ENCODE data around the gene RNASEH1. TPM values are rescaled to one million over a fixed set of nuclear protein-coding genes. Genes with fewer than 3 reads are reported as not detected.
A peak's percentile ranks its signal among the peaks of the same experiment; 100 is the strongest.

RNASEH1 gene
- polyA plus RNA-seq, 4 donors = 5.1 to 16.4 (median 9.6) TPM

GRCh38 chr2:3536682-3537632 lies 21.2 kb downstream of the RNASEH1 start:
- H3K36me3 ChIP-seq (ENCODE audit: control insufficient read depth in 3 of 3, insufficient read depth in 2 of 3, low read depth in 1 of 3, low read length in 3 of 3) = peaks cover 0 to 42% (median 3%) of the 10 kb centered on the region in 3 donors
- no peaks in the 10 kb centered on the region for H3K27me3 ChIP-seq (ENCODE audit: control insufficient read depth in 3 of 3, insufficient read depth in 3 of 3, low read length in 3 of 3)
- H3K9me3 ChIP-seq (ENCODE audit: control insufficient read depth in 2 of 2, insufficient read depth in 1 of 2, low read depth in 1 of 2, low read length in 1 of 2) = peaks cover 0 to 5% of the 10 kb centered on the region in 2 donors
- peaks cover 0 to 16% (median 7%) of the 10 kb centered on the region in 3 donors for H3K4me1 ChIP-seq (ENCODE audit: control insufficient read depth in 3 of 3, insufficient read depth in 2 of 3, low read depth in 1 of 3, low read length in 2 of 3)
- no peak for FAIRE-seq
- peak overlapping the region; percentile 55 to 92 (median 92) for H3K27ac ChIP-seq (ENCODE audit: low read depth in 1 of 3, low read length in 2 of 3)
- 67 to 78% (median 69%) methylated on average over 16 of the region's 16 CpGs for WGBS, 3 donors
- H3K4me3 ChIP-seq (ENCODE audit: low read depth in 1 of 3, low read length in 3 of 3) = peak overlapping the region in 1 of 3 donors; percentile 49
- DNase-seq = peak; percentile 62 to 66

- 31 to 38% (median 32%) methylated on average over 24 of the region's 24 CpGs for WGBS, 3 donors
- peak; percentile 60 to 88 for DNase-seq
- peak overlapping the region in 1 of 3 donors; percentile 49 for H3K4me3 ChIP-seq (ENCODE audit: low read depth in 1 of 3, low read length in 3 of 3)
- peaks cover 0 to 5% of the 10 kb centered on the region in 2 donors for H3K9me3 ChIP-seq (ENCODE audit: control insufficient read depth in 2 of 2, insufficient read depth in 1 of 2, low read depth in 1 of 2, low read length in 1 of 2)
- H3K27ac ChIP-seq (ENCODE audit: low read depth in 1 of 3, low read length in 2 of 3) = peak overlapping the region; percentile 55 to 92 (median 92)
- H3K4me1 ChIP-seq (ENCODE audit: control insufficient read depth in 3 of 3, insufficient read depth in 2 of 3, low read depth in 1 of 3, low read length in 2 of 3) = peaks cover 0 to 16% (median 7%) of the 10 kb centered on the region in 3 donors
- H3K27me3 ChIP-seq (ENCODE audit: control insufficient read depth in 3 of 3, insufficient read depth in 3 of 3, low read length in 3 of 3) = no peaks in the 10 kb centered on the region
- H3K36me3 ChIP-seq (ENCODE audit: control insufficient read depth in 3 of 3, insufficient read depth in 2 of 3, low read depth in 1 of 3, low read length in 3 of 3) = peaks cover 0 to 42% (median 0%) of the 10 kb centered on the region in 3 donors
- no peak for FAIRE-seq
These were observed 22.1 kb downstream of the RNASEH1 start for GRCh38 chr2:3535794-3536681.

- Histone ChIP-seq H3K27ac (ENCODE audit: low read depth in 1 of 3, low read length in 2 of 3) (peak overlapping the region in 2 of 3 donors; percentile 92), H3K36me3 (ENCODE audit: control insufficient read depth in 3 of 3, insufficient read depth in 2 of 3, low read depth in 1 of 3, low read length in 3 of 3) (peaks cover 0 to 42% (median 0%) of the 10 kb centered on the region in 3 donors), H3K9me3 (ENCODE audit: control insufficient read depth in 2 of 2, insufficient read depth in 1 of 2, low read depth in 1 of 2, low read length in 1 of 2) (peaks cover 0 to 5% of the 10 kb centered on the region in 2 donors), H3K4me1 (ENCODE audit: control insufficient read depth in 3 of 3, insufficient read depth in 2 of 3, low read depth in 1 of 3, low read length in 2 of 3) (peaks cover 0 to 16% (median 7%) of the 10 kb centered on the region in 3 donors), H3K27me3 (ENCODE audit: control insufficient read depth in 3 of 3, insufficient read depth in 3 of 3, low read length in 3 of 3) (no peaks in the 10 kb centered on the region), H3K4me3 (ENCODE audit: low read depth in 1 of 3, low read length in 3 of 3) (peak overlapping the region in 1 of 3 donors; percentile 49)
- FAIRE-seq (no peak), DNase-seq (no peak)
- 72 to 93% (median 87%) methylated on average over 5 of the region's 5 CpGs for WGBS, 3 donors
These were observed 22.7 kb downstream of the RNASEH1 start for GRCh38 chr2:3535467-3535793.

- no peak for FAIRE-seq
- 98 to 99% (median 98%) methylated on average over 24 of the region's 24 CpGs for WGBS, 3 donors
These were observed 23.8 kb downstream of the RNASEH1 start for GRCh38 chr2:3534251-3534814.

GRCh38 chr2:3533836-3534235 lies 24.3 kb downstream of the RNASEH1 start:
- 92 to 94% (median 94%) methylated on average over 6 of the region's 6 CpGs for WGBS, 3 donors
- no peak overlapping the region for H3K4me3 ChIP-seq (ENCODE audit: low read depth in 1 of 3, low read length in 3 of 3)
- no peak for DNase-seq
- H3K27me3 ChIP-seq (ENCODE audit: control insufficient read depth in 3 of 3, insufficient read depth in 3 of 3, low read length in 3 of 3) = no peaks in the 10 kb centered on the region
- H3K9me3 ChIP-seq (ENCODE audit: control insufficient read depth in 2 of 2, insufficient read depth in 1 of 2, low read depth in 1 of 2, low read length in 1 of 2) = peaks cover 0 to 5% of the 10 kb centered on the region in 2 donors
- FAIRE-seq = no peak
- peaks cover 0 to 34% (median 0%) of the 10 kb centered on the region in 3 donors for H3K36me3 ChIP-seq (ENCODE audit: control insufficient read depth in 3 of 3, insufficient read depth in 2 of 3, low read depth in 1 of 3, low read length in 3 of 3)
- peaks cover 0 to 16% (median 7%) of the 10 kb centered on the region in 3 donors for H3K4me1 ChIP-seq (ENCODE audit: control insufficient read depth in 3 of 3, insufficient read depth in 2 of 3, low read depth in 1 of 3, low read length in 2 of 3)
- no peak overlapping the region for H3K27ac ChIP-seq (ENCODE audit: low read depth in 1 of 3, low read length in 2 of 3)

More at GRCh38 chr2:3534251-3534814, 23.8 kb downstream of the RNASEH1 start:
- H3K27me3 ChIP-seq (ENCODE audit: control insufficient read depth in 3 of 3, insufficient read depth in 3 of 3, low read length in 3 of 3) = no peaks in the 10 kb centered on the region
- H3K36me3 ChIP-seq (ENCODE audit: control insufficient read depth in 3 of 3, insufficient read depth in 2 of 3, low read depth in 1 of 3, low read length in 3 of 3) = peaks cover 0 to 37% (median 0%) of the 10 kb centered on the region in 3 donors
- H3K4me3 ChIP-seq (ENCODE audit: low read depth in 1 of 3, low read length in 3 of 3) = no peak overlapping the region
- H3K27ac ChIP-seq (ENCODE audit: low read depth in 1 of 3, low read length in 2 of 3) = no peak overlapping the region
- no peak for DNase-seq
- peaks cover 0 to 16% (median 7%) of the 10 kb centered on the region in 3 donors for H3K4me1 ChIP-seq (ENCODE audit: control insufficient read depth in 3 of 3, insufficient read depth in 2 of 3, low read depth in 1 of 3, low read length in 2 of 3)
- H3K9me3 ChIP-seq (ENCODE audit: control insufficient read depth in 2 of 2, insufficient read depth in 1 of 2, low read depth in 1 of 2, low read length in 1 of 2) = peaks cover 0 to 5% of the 10 kb centered on the region in 2 donors

GRCh38 chr2:3532941-3533340 lies 25.2 kb downstream of the RNASEH1 start:
- no peak for DNase-seq
- no peak overlapping the region for H3K4me3 ChIP-seq (ENCODE audit: low read depth in 1 of 3, low read length in 3 of 3)
- 90 to 97% (median 90%) methylated on average over 12 of the region's 12 CpGs for WGBS, 3 donors
- H3K36me3 ChIP-seq (ENCODE audit: control insufficient read depth in 3 of 3, insufficient read depth in 2 of 3, low read depth in 1 of 3, low read length in 3 of 3) = peaks cover 0 to 34% (median 0%) of the 10 kb centered on the region in 3 donors
- peaks cover 0 to 16% (median 7%) of the 10 kb centered on the region in 3 donors for H3K4me1 ChIP-seq (ENCODE audit: control insufficient read depth in 3 of 3, insufficient read depth in 2 of 3, low read depth in 1 of 3, low read length in 2 of 3)
- no peak for FAIRE-seq
- H3K27ac ChIP-seq (ENCODE audit: low read depth in 1 of 3, low read length in 2 of 3) = no peak overlapping the region
- H3K27me3 ChIP-seq (ENCODE audit: control insufficient read depth in 3 of 3, insufficient read depth in 3 of 3, low read length in 3 of 3) = no peaks in the 10 kb centered on the region
- peaks cover 0 to 5% of the 10 kb centered on the region in 2 donors for H3K9me3 ChIP-seq (ENCODE audit: control insufficient read depth in 2 of 2, insufficient read depth in 1 of 2, low read depth in 1 of 2, low read length in 1 of 2)

GRCh38 chr2:3529316-3530025 lies 28.7 kb downstream of the RNASEH1 start:
- 97 to 98% (median 98%) methylated on average over 24 of the region's 24 CpGs for WGBS, 3 donors
- no peak for FAIRE-seq

More at GRCh38 chr2:3529316-3530025, 28.7 kb downstream of the RNASEH1 start:
- DNase-seq = no peak
- peaks cover 0 to 5% of the 10 kb centered on the region in 2 donors for H3K9me3 ChIP-seq (ENCODE audit: control insufficient read depth in 2 of 2, insufficient read depth in 1 of 2, low read depth in 1 of 2, low read length in 1 of 2)
- peaks cover 0 to 2% (median 0%) of the 10 kb centered on the region in 3 donors for H3K4me1 ChIP-seq (ENCODE audit: control insufficient read depth in 3 of 3, insufficient read depth in 2 of 3, low read depth in 1 of 3, low read length in 2 of 3)
- H3K36me3 ChIP-seq (ENCODE audit: control insufficient read depth in 3 of 3, insufficient read depth in 2 of 3, low read depth in 1 of 3, low read length in 3 of 3) = peaks cover 0 to 29% (median 0%) of the 10 kb centered on the region in 3 donors
- no peaks in the 10 kb centered on the region for H3K27me3 ChIP-seq (ENCODE audit: control insufficient read depth in 3 of 3, insufficient read depth in 3 of 3, low read length in 3 of 3)
- H3K4me3 ChIP-seq (ENCODE audit: low read depth in 1 of 3, low read length in 3 of 3) = no peak overlapping the region
- no peak overlapping the region for H3K27ac ChIP-seq (ENCODE audit: low read depth in 1 of 3, low read length in 2 of 3)

Measured in small intestine (tissue), 7 donors.